Activated CD8-positive, alpha-beta memory T cell treated with anti-CD3 and anti-CD28 coated beads for 24 hours (primary cell): ENCODE data around the gene NCKAP5.

ENCODE experiments used
- DNase-seq: peaks from one replicate; pipeline ENCODE4 v3.0.0-alpha.2; 2020

NCKAP5 gene

DNA sequence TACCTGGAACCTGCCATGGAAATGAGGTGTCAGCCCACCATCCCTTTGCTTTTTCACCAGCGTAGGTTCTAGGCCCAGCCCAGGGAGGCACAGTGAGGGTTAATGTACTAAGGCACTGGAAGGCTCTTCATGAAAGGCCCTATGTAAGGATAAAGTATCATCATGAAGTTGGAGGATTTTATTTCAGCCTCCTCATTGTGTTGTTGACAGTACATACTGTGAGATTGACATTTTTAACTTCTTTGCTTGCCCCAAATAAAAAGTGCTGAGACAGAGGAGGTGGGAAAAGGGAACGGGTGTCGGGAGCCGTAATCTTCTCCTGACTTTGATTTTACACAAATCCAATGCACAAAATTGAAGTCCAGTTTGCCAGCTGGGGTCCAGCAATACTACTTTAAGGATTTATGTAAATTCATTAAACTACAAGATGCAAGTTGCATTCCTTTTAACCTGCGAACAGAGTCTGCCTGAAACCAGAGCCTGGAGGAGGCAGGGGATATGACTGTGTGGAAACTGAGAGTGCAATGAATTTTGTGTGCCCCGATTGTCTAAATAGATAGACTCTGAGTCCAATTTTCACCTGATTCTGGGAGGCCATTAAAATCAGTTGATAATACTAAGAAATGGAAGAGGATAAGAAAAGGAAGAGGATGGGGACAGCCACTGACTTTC, 5.4 kb upstream of the NCKAP5 start:
- DNase-seq, result no peak

DNA sequence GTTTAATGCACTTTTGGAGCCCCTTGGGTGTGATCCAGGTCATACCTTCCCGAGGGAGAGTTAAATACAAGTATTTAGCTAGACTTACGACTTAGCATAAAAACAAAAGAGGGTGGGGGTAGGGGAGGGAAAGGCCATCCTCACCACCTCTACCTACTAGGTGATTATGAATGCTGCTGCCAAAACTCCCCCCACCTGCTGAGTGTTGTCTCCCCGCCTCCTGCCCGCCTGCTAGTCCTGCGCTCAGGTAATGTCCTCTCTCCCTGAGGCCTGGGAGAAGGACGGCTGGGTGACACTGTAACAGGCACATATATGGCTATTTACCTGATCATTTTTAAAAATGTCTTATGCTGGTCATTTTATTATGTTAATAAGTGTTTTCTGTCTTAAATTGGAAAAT, 3.0 kb upstream of the NCKAP5 start:
- DNase-seq, result no peak

DNA sequence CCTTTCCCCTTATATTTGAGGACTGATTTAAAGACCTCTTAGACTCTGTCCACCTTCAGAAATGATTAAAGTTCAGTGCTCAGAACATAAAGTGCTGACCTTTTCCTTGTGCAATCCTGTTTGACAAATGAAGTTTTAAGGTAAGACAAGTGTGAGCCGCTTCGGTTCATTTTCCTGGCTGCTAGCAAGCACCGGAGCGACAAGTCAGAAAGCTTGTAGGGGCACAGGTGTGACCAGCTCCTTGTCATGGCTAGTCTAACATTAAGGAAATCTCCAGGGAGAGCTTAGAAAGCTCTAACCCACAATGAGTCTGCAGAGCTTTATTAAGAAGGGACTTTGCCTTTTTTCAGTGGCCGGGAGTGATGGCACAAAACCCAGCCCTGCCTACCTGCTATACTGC, 2.3 kb upstream of the NCKAP5 start:
- no peak for DNase-seq

DNA sequence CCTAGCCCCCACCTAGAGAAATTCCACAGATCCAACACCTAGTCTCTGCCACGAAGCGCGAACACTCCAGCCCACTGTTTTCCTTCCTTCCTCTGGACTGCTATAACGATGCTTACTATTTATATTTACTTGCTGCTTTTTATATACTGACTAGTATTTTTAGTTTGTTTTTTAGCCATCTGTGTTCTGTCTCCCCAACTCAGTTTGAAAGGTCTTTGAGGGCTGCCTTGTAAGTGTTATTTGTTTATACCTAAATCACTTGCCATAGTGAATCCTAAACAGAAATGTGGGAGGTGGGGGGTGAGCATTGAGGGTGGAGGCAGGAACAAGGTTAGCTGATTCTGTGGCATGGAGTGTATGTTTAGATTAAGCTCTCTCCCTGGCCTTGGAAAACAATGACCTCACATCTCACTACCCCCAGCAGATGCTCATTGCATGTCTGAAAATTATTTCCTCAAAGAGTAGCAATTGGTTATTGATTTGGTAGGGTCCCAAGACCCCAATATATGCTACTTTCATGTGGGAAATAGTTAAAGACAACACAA, 1.1 kb upstream of the NCKAP5 start:
- no peak for DNase-seq

DNA sequence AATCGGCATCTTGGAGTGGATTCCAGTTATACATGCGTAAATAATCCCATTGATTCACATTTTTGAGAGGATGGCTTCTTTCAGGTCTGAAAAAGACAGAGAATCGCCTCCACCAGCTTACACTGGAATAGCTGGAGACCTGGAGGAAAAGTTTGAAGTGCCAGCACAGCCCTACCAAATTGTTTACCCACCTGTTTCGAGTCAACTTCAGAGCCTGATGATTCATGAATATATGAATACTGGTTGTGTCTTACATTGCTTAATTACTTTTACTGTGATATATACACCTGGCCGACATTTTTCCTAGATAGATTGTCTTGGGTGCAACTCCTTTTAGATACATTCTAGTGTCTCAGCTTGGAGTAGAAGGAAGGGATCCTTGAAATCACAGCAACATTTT, 335 bp upstream of the NCKAP5 start:
- no peak for DNase-seq

DNA sequence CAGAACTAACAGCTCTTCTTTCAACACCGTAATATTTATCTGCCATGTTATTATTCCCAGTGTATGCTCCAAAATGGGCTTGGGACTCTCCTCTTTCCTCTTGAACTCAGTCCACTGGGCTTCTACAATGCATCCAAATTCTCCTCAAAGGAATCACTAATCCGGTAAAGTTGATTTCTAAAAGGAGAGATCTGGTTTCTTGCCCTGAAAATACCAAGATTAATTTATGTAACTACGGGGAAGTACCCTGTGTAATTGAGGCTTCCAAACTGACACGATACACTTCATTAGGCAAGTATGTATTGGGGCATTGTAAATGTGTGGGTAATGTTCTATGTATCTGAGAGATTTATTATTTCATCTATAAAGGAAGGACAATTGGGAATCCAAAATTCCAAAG, 5.7 kb downstream of the NCKAP5 start:
- no peak for DNase-seq

DNA sequence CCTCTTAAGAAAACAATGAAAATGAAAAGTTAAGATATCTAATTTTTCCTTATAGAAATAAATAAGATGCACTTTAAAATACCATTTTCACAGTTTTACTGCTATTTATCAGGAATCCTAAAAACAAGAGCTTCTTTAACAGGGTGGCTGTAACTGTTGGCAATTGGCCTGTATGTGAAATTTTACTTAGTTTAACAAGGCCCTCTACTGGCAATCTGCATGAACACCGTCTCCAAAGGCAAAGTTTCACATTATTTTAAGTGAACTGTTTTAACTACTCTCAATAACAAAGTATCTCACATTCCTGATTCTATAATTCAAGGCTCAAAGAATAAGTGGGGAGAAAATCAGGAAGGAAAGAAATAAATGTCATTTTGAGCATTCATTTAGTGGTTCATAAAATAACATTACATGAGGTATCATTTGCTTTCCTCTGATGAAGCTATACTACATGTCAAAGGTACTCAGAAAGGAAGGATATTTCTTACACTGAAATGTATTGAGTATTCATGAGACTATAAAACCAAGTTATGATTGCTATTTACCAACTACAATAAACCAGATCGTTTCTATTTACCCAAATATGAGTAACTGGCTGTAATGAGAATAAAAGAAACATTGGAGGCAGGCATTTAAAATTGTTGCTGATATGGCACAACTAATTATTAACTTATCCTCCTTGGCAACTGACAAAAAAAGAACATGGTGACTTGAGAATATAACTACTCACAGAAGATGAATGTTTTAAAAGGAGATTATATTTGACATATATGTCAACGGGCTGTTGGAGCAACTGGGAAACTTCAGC, 7.0 kb downstream of the NCKAP5 start:
- no peak for DNase-seq

DNA sequence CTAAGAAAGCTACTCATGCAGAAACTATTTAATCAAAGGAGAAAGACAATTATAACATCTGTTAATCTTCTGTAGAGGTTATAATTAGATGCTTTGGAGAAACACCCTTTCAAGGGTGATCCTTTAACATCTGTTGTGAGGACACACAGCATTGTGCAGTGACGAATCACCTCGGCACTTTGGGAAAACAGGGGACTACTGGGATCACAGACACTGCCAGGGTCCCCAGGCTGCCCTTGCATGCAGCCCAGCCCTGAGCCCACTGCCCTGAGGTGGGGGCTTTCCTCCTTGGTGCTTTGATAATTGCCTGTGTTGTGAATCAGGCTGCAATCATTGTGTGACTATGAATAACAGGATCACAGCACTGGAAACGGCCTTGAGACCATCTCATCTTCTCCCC, 10.6 kb downstream of the NCKAP5 start:
- no peak for DNase-seq

DNA sequence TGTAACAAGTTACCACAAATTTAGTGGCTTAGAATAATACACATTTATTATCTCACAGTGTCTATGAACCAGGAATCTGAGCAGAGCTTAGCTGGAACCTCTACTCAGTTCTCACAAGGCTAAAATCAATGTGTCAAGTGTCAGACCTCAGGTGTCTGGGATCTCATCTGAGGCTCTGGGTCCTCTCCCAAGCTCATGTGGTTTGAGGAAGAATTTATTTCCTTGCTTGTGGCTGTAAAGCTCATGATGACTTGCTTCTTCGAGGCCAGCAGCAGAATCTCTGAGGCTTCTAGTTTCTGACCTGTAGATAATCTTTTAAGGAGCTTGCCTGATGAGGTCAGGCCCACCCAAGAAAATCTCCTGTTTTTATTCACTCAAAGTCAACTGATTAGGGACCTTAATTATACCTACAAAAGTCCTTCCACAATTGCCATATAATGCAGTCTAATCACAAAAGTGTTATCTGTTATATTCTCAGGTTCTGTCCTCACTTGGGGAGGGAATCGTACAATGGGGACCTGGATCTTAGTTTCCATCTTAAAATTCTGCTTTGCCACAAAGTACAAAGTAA, 14.3 kb downstream of the NCKAP5 start:
- DNase-seq, result no peak

DNA sequence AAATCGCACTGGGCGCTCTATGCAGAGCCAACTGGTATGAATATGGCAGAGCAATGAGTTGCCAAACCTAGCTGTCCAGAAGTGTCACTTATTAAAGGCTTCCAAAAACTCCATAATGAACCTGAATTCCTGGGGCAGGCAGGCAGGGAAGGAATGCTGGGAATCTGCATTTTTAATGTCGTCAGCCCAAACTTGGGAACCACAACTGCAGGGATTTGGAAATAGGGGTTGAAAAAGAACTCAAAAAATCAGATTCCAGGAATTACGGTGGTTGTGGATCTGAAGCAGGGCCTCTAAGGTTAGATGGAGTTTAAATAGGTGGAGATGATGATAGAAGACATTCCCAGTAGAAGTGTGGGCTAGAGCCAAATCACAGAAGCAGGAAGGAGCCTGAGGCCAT, 15.0 kb downstream of the NCKAP5 start:
- DNase-seq, result no peak

DNA sequence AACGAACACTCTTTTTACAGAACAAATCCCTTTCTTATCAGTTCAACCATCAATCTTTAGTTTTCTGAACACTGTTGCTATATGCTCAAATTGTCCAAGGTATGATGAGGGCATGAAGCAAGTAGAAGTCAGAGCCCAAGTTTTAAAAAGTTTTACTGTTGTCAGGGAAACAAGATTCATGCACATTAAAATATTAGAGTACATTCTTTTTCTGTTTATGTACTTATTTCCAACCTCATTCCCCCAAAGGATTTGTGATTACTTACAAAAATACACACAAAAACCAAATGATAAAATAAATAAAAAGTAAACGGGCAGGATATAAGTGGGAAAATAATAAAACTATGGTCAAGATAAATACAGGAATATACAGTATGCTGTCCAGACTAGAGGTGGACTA, 15.4 kb downstream of the NCKAP5 start:
- DNase-seq, result no peak

DNA sequence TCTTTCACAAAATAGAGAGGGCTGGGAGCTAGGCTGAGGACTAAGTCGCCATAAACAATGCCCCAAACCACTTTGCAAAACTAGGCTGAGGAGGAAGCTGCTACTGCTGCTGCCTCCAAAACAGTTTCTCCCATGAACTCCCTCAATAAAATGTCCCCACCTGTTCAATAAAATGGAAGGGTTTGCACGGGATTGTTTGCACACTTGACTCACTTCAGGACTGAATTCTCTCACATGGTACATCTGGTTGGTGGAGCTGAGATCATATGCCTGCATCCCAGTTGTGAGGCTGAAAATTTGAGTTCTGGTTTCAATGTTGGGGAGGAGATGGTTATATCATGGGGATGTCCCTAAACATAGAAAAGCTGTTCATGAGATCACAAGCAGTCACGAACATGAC, 26.5 kb downstream of the NCKAP5 start:
- DNase-seq, result no peak

DNA sequence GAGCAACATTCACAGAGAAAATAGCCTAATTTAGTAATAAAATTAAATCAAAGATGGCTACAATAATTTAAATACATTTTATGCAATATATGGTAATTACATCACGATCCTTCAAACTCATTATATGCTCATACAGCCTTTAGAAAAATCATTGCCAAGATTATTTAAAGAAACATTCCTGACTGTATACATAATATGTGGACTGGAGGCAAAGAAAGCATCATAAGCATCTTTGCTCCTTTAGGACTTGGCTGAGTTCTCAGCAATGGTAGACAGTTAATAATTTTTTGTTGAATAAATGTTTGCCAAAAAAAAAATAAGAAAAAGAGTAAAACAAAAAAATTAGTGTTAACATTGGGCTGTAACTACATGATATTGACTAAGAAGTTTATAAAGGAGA, 26.9 kb downstream of the NCKAP5 start:
- no peak for DNase-seq

DNA sequence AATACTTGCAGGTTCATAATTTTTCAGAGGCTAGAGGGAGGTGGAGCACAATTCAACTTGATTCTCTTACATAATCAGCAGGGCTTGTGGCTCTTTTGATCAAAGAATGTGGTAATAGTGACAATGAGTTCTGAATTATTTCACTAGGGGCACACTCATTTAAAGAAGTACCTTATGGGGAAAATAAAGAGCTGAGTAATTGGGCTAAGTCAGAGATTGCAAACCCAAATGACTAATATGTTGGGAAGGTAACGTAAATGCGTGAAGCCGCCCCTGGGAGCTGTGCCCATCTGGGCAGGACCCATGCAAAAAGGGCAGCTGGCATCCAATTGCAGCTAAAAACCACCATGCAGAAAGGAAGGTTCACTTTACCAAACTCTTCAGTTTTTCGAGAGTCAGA, 35.3 kb downstream of the NCKAP5 start:
- no peak for DNase-seq

DNA sequence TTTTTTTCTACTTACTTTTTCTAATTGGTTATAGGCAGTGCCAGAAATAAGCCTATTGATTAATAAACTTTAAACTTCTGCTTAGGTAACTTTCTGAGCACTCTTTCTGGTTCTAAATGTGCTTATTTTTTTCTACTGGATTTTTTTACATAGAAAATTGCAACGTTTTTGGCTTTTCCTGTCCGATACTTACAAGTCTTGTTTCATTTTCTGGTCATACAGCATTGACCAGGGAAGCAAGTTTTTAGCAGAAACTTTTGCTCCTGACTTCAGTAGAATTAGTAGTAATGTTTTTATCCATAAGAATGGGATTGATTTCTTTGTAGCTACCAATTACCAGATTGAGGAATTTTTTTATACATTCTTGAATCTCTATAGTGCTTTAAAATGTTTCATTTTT, 36.9 kb downstream of the NCKAP5 start:
- no peak for DNase-seq

DNA sequence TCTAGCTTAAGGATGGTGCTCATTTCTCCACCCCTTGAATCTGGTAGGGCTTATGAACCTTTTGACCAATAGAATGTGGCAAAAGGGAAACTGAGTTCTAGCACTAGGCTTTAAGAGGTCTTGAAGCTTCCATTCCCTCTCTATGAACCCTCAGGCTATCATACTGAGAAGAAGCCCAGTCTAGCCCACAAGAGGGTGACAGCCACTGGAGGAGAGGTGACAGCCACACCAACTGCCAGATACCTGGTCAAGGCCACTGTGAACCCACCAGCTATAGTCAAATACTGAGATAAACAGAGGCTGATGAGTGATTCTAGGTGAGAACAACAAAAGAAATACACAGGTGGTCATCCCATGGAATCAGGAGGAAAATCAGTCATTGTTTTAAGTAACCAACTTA, 37.6 kb downstream of the NCKAP5 start:
- DNase-seq, result no peak

DNA sequence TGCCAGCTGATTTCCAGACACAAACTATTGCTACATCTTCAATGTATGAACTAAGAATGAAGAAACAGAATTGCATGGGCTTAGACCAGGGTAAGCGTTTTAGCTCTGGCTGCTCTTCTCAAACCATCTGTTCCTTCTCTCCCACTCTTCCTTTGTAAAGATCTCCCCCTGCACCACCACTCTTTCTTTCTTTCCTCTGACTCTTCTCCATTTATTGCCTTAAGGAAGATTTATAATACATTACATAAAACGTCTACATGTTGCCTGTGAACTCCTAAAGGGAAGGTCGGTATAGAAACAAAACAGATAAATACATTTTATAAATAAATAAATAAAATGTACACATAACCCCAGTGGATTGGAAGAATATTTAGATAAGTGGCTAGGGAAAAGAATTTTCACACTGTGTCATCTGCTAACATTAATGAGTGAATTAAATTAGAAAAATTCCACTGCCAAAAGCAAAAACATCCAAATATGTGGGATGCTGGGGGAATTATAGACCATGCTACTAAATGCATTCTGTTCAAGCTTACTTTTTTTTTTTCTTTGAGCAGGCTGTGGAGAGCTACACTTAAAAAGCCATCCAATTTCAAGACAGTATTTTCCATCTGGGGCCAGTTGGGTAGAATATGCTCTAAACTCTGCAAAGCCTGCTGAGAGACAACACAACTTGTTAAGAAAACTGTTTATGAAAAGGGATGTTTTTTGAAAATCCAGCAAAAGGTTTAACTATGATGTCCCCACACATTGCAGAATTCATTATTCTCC, 41.5 kb downstream of the NCKAP5 start:
- no peak for DNase-seq

DNA sequence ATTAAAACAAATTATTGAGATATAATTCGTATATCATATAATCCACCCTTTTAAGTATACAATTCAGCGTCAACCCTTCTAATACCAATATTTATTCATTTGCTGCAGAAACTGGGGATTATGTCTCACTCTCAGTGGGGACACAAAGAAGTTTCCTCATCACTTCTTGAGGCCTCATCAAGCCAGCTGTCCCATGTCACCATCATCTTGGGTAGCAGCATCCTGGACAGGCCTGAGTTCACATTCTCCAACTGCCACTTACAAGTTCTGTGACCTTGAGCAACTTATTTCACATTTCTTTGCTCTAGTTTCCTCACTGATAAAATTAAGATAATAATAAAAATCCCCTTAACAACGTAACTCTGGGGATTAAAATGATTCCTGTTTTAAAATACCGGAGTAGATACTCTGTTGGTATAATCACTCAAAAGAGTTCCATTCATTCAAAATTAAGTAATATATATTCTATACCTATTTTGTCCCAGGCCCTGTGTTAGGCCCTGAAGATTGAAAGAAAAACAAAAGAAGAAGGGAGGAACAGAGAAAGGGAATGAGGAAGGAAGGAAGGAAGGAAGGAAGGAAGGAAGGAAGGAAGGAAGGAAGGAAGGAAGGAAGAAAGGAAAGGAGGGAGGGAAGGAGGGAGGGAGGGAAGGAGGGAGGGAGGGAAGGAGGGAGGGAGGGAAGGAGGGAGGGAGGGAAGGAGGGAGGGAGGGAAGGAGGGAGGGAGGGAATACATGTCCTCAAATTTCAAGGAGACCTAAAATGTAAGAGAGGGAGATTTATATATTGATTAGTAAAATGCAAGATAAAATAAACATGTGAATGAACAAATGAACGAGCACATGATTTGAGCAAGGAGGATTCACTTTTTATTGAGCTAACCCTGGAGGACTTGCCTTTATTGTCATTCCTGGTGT, 42.4 kb downstream of the NCKAP5 start:
- no peak for DNase-seq

DNA sequence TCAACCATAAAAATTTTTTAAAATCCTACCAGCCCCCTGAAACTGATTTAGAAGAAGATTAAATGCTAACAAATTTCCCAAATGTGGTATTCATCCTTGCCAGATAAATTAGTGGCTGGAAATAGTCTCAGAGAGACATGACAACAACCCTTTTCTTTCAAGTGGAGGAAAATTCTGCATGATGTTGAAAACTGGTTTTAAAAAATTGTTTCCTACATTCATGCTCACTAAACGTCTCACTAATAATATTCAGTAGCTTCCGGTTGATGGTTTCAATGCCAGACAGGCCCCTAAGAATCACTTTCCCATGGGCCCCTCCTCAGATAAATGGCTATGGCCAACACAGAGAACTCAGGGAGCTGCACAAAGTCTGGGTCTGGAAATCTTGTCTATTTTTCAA, 43.2 kb downstream of the NCKAP5 start:
- DNase-seq, result no peak

DNA sequence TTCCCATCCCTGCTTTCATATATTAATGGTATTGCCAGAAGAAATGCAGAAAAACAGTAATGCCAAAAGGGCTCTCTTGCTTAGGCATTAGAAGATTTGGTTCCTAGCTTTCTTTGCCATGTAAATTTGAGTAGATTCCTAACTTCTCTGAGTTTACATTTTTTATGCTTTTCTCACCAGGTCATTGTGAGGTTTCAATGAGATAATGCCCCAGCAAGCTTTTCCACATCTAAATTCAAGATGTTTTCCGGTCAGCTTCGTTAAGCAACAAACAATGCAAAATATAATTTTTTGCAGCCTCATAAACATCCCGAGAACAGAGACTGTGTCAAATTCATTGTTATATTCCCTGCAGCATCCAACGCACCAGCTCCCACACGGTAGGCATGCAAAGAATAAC, 44.9 kb downstream of the NCKAP5 start:
- no peak for DNase-seq

DNA sequence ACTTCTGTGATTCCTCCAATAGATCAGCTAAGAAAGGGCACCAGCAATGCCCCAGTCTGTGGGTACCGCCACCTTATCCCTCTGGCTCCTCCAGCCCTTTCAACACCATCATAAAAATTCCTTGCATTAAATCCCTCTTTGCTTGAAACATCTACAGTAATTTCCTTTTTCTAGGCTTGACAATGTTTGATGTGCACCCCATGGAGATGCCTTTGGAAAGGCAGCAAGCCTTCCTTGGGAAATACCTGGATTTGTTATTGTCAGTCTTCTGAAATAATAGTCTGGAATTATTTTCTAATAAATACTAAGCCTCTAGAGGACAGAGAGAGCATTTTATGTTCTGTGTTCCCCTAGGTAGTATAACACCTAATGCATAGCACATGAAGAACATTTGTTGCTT, 46.1 kb downstream of the NCKAP5 start:
- DNase-seq, result no peak

DNA sequence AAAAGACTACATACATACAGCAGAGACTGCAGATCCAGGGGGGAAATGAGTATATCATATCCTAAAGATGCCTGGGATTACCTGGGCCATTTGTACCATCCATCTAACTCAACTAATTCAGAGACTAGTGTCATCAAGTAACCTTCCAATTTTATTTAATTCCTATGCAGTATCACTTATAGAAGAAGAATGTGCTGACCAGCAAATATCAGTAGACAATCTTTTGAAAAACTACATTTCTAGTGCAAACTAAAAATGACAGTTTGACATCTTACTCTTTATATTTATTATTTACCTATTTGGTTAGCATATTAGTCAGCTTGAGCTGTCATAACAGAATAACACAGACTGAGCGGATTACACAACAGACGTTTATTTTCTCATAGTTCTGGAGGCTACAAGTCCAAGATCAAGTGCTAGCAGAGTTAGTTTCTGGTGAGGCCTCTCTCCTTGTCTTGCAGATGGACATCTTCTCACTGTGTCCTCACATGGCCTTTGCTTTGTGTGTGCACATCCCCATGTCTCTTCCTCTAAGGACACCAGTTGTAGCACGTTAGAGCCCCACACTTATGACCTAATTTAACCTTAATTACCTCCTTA, 47.0 kb downstream of the NCKAP5 start:
- no peak for DNase-seq
